HG03457 (cell line): ENCODE results near the gene RFPL1.
"Not testable (repeated sequence)": the region's sequence is repeated elsewhere in the genome, so short reads cannot be mapped to it uniquely, and the experiment has no call there.

Experiments
- ATAC-seq: cut with Tn5 transposase; IDR thresholded peaks from one replicate; pipeline ENCODE4 v1.9.1; 2021; ENCODE audit warnings: moderate number of reproducible peaks; ENCODE audit not compliant: unreplicated experiment

The RFPL1 gene

GRCh38 chr22:29477723-29478318 is 39.4 kb downstream of the RFPL1 start:
- ATAC-seq: no peak

- ATAC-seq: no peak
These were observed 40.2 kb downstream of the RFPL1 start for GRCh38 chr22:29478326-29479276.

GRCh38 chr22:29479417-29480261 is 41.3 kb downstream of the RFPL1 start, which contains the start of gene NEFH:
TSS of gene NEFH (plus strand) at chr22:29480218. CDS start at chr22:29480263, 45 bp downstream.
- ATAC-seq: no peak

GRCh38 chr22:29480262-29480511 is 41.8 kb downstream of the RFPL1 start:
- ATAC-seq: no peak

GRCh38 chr22:29480512-29481264 is 42.3 kb downstream of the RFPL1 start:
- ATAC-seq: no peak

GRCh38 chr22:29481265-29482000 is 43.0 kb downstream of the RFPL1 start:
- no peak for ATAC-seq

GRCh38 chr22:29482253-29482652 is 43.9 kb downstream of the RFPL1 start:
- no peak for ATAC-seq

GRCh38 chr22:29482726-29483125 is 44.3 kb downstream of the RFPL1 start:
- no peak for ATAC-seq

GRCh38 chr22:29483254-29483653 is 44.9 kb downstream of the RFPL1 start:
- ATAC-seq: no peak

- ATAC-seq: no peak
These were observed 46.3 kb downstream of the RFPL1 start for GRCh38 chr22:29484642-29485041.

- ATAC-seq: no peak
These were observed 47.1 kb downstream of the RFPL1 start for GRCh38 chr22:29485448-29485847.

GRCh38 chr22:29487426-29487986 is 49.1 kb downstream of the RFPL1 start:
- ATAC-seq: no peak

- not testable (repeated sequence) for ATAC-seq
These were observed 50.9 kb downstream of the RFPL1 start for GRCh38 chr22:29489127-29489780.

GRCh38 chr22:29491012-29491411 is 52.6 kb downstream of the RFPL1 start:
- no peak for ATAC-seq
